NT2/D1 (cell line): Measurements from ENCODE around the gene CACNA2D3.

Experiments used
- SUZ12 ChIP-seq: IDR thresholded peaks from 2 replicates; pipeline ENCODE4 v1.6.1; 2011; ENCODE audit not compliant: insufficient read length, insufficient read depth; ENCODE audit errors: extremely low read depth
- ZNF274 ChIP-seq: IDR thresholded peaks from 2 replicates; pipeline ENCODE4 v1.6.1; 2011; ENCODE audit warnings: mild to moderate bottlenecking, low read depth, low read length

DNA sequence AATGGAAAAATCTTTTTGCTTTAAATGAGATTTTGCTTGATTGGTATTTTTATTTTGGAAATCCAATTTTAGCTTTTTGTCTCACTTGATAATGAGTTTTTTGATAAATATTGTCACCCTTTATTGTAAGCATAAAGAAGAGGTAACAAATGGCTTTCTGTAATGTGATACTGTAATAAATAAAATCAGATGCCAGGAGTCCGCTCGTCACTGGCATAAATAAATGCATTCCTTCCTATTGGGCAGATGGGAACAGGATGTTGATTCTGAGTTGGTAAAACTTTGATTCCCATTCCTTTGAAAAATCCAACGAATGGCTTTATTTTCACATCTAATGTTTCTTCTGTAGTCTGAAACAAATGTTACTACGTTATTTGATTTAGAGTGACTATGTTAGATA, 59.9 kb downstream of the CACNA2D3 start:
- TF ChIP-seq SUZ12, result no peak
- TF ChIP-seq ZNF274, result no peak
